Liver (tissue), 9 donors: ENCODE results near the gene PTPRN2. TPM values are rescaled to one million over a fixed set of nuclear protein-coding genes. Genes with fewer than 3 reads are reported as not detected.

Experiments used
- DNase-seq: peaks from one replicate; pipeline ENCODE4 v3.0.0-alpha.2; 2017; ENCODE audit warnings: low spot score
- H3K27ac ChIP-seq, 2 donors: one replicate each; pipeline ENCODE4 v1.7.0; 2013; ENCODE audit warnings: inconsistent platforms in 2 of 2, low read length in 2 of 2, control low read depth in 1 of 2, low read depth in 1 of 2, mild to moderate bottlenecking in 1 of 2
- H3K27me3 ChIP-seq, 4 donors: one replicate each; pipeline versions ENCODE4 v1.6.1 to v1.7.0; 2013; ENCODE audit warnings: low read length in 3 of 4, inconsistent platforms in 1 of 4, mild to moderate bottlenecking in 1 of 4, moderate library complexity in 1 of 4; ENCODE audit not compliant: control insufficient read depth in 4 of 4, insufficient read depth in 4 of 4
- H3K36me3 ChIP-seq, 4 donors: one replicate each; pipeline versions ENCODE4 v1.6.1 to v1.7.0; 2013; ENCODE audit warnings: low read length in 3 of 4, mild to moderate bottlenecking in 3 of 4, low read depth in 1 of 4, moderate library complexity in 1 of 4; ENCODE audit not compliant: control insufficient read depth in 4 of 4, insufficient read depth in 3 of 4
- H3K4me1 ChIP-seq, 4 donors: one replicate each; pipeline versions ENCODE4 v1.6.1 to v1.7.0; 2013; ENCODE audit warnings: low read length in 3 of 4, mild to moderate bottlenecking in 3 of 4, moderate library complexity in 1 of 4; ENCODE audit not compliant: control insufficient read depth in 4 of 4, insufficient read depth in 4 of 4
- H3K4me3 ChIP-seq, 3 donors: one replicate each; pipeline versions ENCODE4 v1.6.1 to v1.7.0; 2013; ENCODE audit warnings: low read length in 3 of 3, control low read depth in 1 of 3, low read depth in 1 of 3, mild to moderate bottlenecking in 1 of 3
- H3K9ac ChIP-seq, 2 donors: one replicate each; pipeline ENCODE4 v1.7.0; 2013; ENCODE audit warnings: low read length in 2 of 2, mild to moderate bottlenecking in 2 of 2, moderate library complexity in 2 of 2, control low read depth in 1 of 2, low read depth in 1 of 2
- H3K9me3 ChIP-seq, 4 donors: one replicate each; pipeline versions ENCODE4 v1.6.1 to v1.7.0; 2013; ENCODE audit warnings: low read length in 3 of 4; ENCODE audit not compliant: control insufficient read depth in 4 of 4
- CTCF ChIP-seq: fragments of 150-350 bp; IDR thresholded peaks from 2 replicates; pipeline ENCODE4 v1.5.1; 2017; ENCODE audit warnings: improper control_type of control experiment, low read depth, low read length; ENCODE audit not compliant: missing input control
- EGR1 ChIP-seq, 2 donors: IDR thresholded peaks; 2 replicates each; pipeline ENCODE4 v1.6.1; 2016 to 2018; ENCODE audit warnings: antibody characterized with exemption in 2 of 2, low read depth in 2 of 2
- FOXA1 ChIP-seq: IDR thresholded peaks from 2 replicates; pipeline ENCODE4 v1.6.1; 2016; ENCODE audit warnings: antibody characterized with exemption
- FOXA2 ChIP-seq: IDR thresholded peaks from 2 replicates; pipeline ENCODE4 v1.6.1; 2016; ENCODE audit warnings: antibody characterized with exemption
- GABPA ChIP-seq, 2 donors: IDR thresholded peaks in 1 of 2; conservative IDR thresholded peaks in 1 of 2; 2 replicates each; pipeline ENCODE4 v1.6.1; 2016; ENCODE audit warnings: antibody characterized with exemption in 2 of 2, mild to moderate bottlenecking in 1 of 2, moderate library complexity in 1 of 2
- HNF4A ChIP-seq, 2 donors: conservative IDR thresholded peaks; 2 replicates each; pipeline ENCODE4 v1.6.1; 2016; ENCODE audit warnings: antibody characterized with exemption in 2 of 2, mild to moderate bottlenecking in 2 of 2
- HNF4G ChIP-seq: IDR thresholded peaks from 2 replicates; pipeline ENCODE4 v1.6.1; 2016; ENCODE audit warnings: antibody characterized with exemption
- JUND ChIP-seq, 2 donors: IDR thresholded peaks; 2 replicates each; pipeline ENCODE4 v1.6.1; 2016; ENCODE audit warnings: antibody characterized with exemption in 2 of 2
- NR2F2 ChIP-seq: IDR thresholded peaks from 2 replicates; pipeline ENCODE4 v1.6.1; 2016; ENCODE audit warnings: antibody characterized with exemption
- RAD21 ChIP-seq, 2 donors: IDR thresholded peaks; 2 replicates each; pipeline ENCODE4 v1.6.1; 2016; ENCODE audit warnings: antibody characterized with exemption in 2 of 2, mild to moderate bottlenecking in 2 of 2
- SP1 ChIP-seq: IDR thresholded peaks from 2 replicates; pipeline ENCODE4 v1.6.1; 2018; ENCODE audit warnings: antibody characterized with exemption, mild to moderate bottlenecking
- TAF1 ChIP-seq: conservative IDR thresholded peaks from 2 replicates; pipeline ENCODE4 v1.6.1; 2016; ENCODE audit warnings: antibody characterized with exemption, mild to moderate bottlenecking
- YY1 ChIP-seq: IDR thresholded peaks from 2 replicates; pipeline ENCODE4 v1.6.1; 2016; ENCODE audit warnings: antibody characterized with exemption, mild to moderate bottlenecking
- ZBTB33 ChIP-seq: IDR thresholded peaks from 2 replicates; pipeline ENCODE4 v1.6.1; 2016; ENCODE audit warnings: antibody characterized with exemption
- WGBS: extraction: QIAGEN DNeasy Blood & Tissue Kit; methylation state at CpG from one replicate; pipeline ENCODE4 v1.1.7; 2013; 5-methylcytosine and 5-hydroxymethylcytosine counted together
- polyA plus RNA-seq, 2 donors: library from polyadenylated mRNA; stranded (reverse) in 1 of 2; unstranded in 1 of 2; fragments of 200-250 nt in 1 of 2; fragments of >200 nt in 1 of 2; fragmentation: Nextera tagmentation in 1 of 2; extraction: Ambion mirVana in 1 of 2; gene quantifications; one replicate each; pipeline versions ENCODE4 v1.2.1 to v1.2.3, GENCODE V29; 2013 to 2015
- total RNA-seq, 2 donors: library from RNA; depleted of rRNA; stranded (reverse); fragments of >200 nt; gene quantifications; one replicate each; pipeline ENCODE4 v1.2.3, GENCODE V29; 2014
- TF ChIP-seq, protein P1 (sequence below): IDR thresholded peaks from 2 replicates; pipeline ENCODE4 v1.6.1; 2016; ENCODE audit warnings: antibody characterized with exemption, mild to moderate bottlenecking
- TF ChIP-seq, protein P2 (sequence below): IDR thresholded peaks from 2 replicates; pipeline ENCODE4 v1.6.1; 2016; ENCODE audit warnings: antibody characterized with exemption
- TF ChIP-seq, protein P3 (sequence below): IDR thresholded peaks from 2 replicates; pipeline ENCODE4 v1.6.1; 2016; ENCODE audit warnings: antibody characterized with exemption
- donor health status: healthy.
- donor health status: healthy.
- donor health status: healthy.
- donor health status: healthy.
- donor health status: healthy.

PTPRN2 gene
- total and polyA plus RNA-seq, 4 donors, result 0.75 to 1.9 (median 1.1) TPM

DNA sequence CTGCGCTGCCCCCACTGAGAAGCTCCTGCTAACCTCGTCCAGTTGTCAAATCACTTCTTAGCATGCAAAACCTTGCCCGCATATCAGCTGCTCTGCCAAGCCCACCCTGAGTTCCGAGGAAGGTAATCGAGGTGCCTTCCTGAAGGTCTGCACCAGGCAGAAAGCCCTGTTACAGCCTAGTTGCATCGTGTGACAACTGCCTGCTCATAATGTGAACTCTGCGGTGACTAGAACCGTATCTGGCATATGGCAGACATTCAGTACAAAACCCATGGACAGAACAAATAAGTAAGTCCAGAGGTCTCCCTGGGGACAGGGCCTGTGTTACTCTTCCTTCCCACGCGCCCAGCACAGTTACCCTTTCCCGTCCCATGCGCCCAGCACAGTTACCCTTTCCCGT lies 856.5 kb downstream of the PTPRN2 start:
- no peak for DNase-seq
- no peak overlapping the region for H3K9ac ChIP-seq

More for the DNA sequence above, 856.5 kb downstream of the PTPRN2 start:
- Histone ChIP-seq H3K27me3 (peaks cover 0 to 8% (median 1%) of the 10 kb centered on the region in 4 donors), H3K9me3 (no peaks in the 10 kb centered on the region), H3K27ac (no peak overlapping the region), H3K36me3 (no peaks in the 10 kb centered on the region), H3K4me1 (no peaks in the 10 kb centered on the region), H3K4me3 (no peak overlapping the region)
- 78% methylated on average over 13 of the region's 13 CpGs for WGBS
- TF ChIP-seq RAD21 (IDR thresholded peaks at IDR 0.05) (no peak), EGR1 (IDR thresholded peaks at IDR 0.05; ENCODE audit: low read depth in 2 of 2) (no peak), GABPA (IDR thresholded peaks at IDR 0.05 in 1 of 2, conservative IDR thresholded peaks at IDR 0.05 in 1 of 2) (no peak), YY1 (no peak), HNF4G (no peak), CTCF (no peak), ZBTB33 (no peak), NR2F2 (no peak), HNF4A (conservative IDR thresholded peaks at IDR 0.05) (no peak), SP1 (no peak), TAF1 (no peak), FOXA2 (no peak), JUND (IDR thresholded peaks at IDR 0.05) (no peak), FOXA1 (no peak)
- TF ChIP-seq, protein P1, sequence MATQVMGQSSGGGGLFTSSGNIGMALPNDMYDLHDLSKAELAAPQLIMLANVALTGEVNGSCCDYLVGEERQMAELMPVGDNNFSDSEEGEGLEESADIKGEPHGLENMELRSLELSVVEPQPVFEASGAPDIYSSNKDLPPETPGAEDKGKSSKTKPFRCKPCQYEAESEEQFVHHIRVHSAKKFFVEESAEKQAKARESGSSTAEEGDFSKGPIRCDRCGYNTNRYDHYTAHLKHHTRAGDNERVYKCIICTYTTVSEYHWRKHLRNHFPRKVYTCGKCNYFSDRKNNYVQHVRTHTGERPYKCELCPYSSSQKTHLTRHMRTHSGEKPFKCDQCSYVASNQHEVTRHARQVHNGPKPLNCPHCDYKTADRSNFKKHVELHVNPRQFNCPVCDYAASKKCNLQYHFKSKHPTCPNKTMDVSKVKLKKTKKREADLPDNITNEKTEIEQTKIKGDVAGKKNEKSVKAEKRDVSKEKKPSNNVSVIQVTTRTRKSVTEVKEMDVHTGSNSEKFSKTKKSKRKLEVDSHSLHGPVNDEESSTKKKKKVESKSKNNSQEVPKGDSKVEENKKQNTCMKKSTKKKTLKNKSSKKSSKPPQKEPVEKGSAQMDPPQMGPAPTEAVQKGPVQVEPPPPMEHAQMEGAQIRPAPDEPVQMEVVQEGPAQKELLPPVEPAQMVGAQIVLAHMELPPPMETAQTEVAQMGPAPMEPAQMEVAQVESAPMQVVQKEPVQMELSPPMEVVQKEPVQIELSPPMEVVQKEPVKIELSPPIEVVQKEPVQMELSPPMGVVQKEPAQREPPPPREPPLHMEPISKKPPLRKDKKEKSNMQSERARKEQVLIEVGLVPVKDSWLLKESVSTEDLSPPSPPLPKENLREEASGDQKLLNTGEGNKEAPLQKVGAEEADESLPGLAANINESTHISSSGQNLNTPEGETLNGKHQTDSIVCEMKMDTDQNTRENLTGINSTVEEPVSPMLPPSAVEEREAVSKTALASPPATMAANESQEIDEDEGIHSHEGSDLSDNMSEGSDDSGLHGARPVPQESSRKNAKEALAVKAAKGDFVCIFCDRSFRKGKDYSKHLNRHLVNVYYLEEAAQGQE, result no peak
- TF ChIP-seq, protein P2, sequence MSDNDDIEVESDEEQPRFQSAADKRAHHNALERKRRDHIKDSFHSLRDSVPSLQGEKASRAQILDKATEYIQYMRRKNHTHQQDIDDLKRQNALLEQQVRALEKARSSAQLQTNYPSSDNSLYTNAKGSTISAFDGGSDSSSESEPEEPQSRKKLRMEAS, result no peak
- TF ChIP-seq, protein P3, sequence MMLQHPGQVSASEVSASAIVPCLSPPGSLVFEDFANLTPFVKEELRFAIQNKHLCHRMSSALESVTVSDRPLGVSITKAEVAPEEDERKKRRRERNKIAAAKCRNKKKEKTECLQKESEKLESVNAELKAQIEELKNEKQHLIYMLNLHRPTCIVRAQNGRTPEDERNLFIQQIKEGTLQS, result no peak
